Measurements from ENCODE around the gene YIPF4. TPM values are rescaled to one million over a fixed set of nuclear protein-coding genes. Genes with fewer than 3 reads are reported as not detected.

Gene YIPF4
- total RNA-seq, 1 experiment from 2014 or later = 42.4 TPM

- no peaks in the 10 kb centered on the region for H3K4me1 ChIP-seq (replicated peaks; ENCODE audit: insufficient read depth)
- intact Hi-C loops (cut with micrococcal nuclease; ENCODE audit: unreplicated experiment) = no loop called here
- CTCF ChIA-PET = no interaction called here
- no peak for TF ChIP-seq CTCF (conservative IDR thresholded peaks at IDR 0.05)
- no peak for TF ChIP-seq EZH2 (IDR thresholded peaks at IDR 0.05; ENCODE audit: low read depth)
- H3K4me3 ChIP-seq = no peak within 1 kb of the TSS
- H3K79me2 ChIP-seq (ENCODE audit: low read depth) = no peaks in the 10 kb centered on the region
- 0 out of 2 replicates have a peak within 1 kb of the TSS, but pooled peaks have one; percentile 14 for H2AFZ ChIP-seq
- no peaks in the 10 kb centered on the region for H3K9me3 ChIP-seq (ENCODE audit: insufficient read depth, low read depth)
- H3K27ac ChIP-seq = no peak within 1 kb of the TSS
- no peaks in the 10 kb centered on the region for H3F3A ChIP-seq (ENCODE audit: insufficient read depth, low read depth)
- H4K20me1 ChIP-seq (ENCODE audit: insufficient read depth) = no peaks in the 10 kb centered on the region
- no TSS peak for BruUV-seq (replicated peaks)
- POLR2A ChIA-PET (ENCODE audit: unreplicated experiment) = no interaction called here
- H3K9me2 ChIP-seq (ENCODE audit: insufficient read depth) = no peaks in the 10 kb centered on the region
- H3K27me3 ChIP-seq (ENCODE audit: insufficient read depth, low read depth) = no peaks in the 10 kb centered on the region
- H3K4me2 ChIP-seq = no peak within 1 kb of the TSS
- no peak for DNase-seq
- H3K36me3 ChIP-seq (ENCODE audit: low read depth) = no peaks in the 10 kb centered on the region
Measured at GRCh38 chr2:32264422-32265105, 13.1 kb upstream of the YIPF4 start, which contains the start of gene NLRC4. NLRC4 (minus strand) TSS chr2:32264886; CDS start chr2:32256775, 8,111 bp downstream.

- CTCF ChIA-PET = no interaction called here
- intact Hi-C loops (cut with micrococcal nuclease; ENCODE audit: unreplicated experiment) = no loop called here
- no peak overlapping the region for H2AFZ ChIP-seq
- H3F3A ChIP-seq (ENCODE audit: insufficient read depth, low read depth) = no peaks in the 10 kb centered on the region
- no peaks in the 10 kb centered on the region for H4K20me1 ChIP-seq (ENCODE audit: insufficient read depth)
- H3K9me2 ChIP-seq (ENCODE audit: insufficient read depth) = no peaks in the 10 kb centered on the region
- no TSS peak for BruUV-seq (replicated peaks)
- TF ChIP-seq CTCF (conservative IDR thresholded peaks at IDR 0.05) = no peak
- no peak for TF ChIP-seq EZH2 (IDR thresholded peaks at IDR 0.05; ENCODE audit: low read depth)
- no peak overlapping the region for H3K4me3 ChIP-seq
- no peak overlapping the region for H3K27ac ChIP-seq
- POLR2A ChIA-PET (ENCODE audit: unreplicated experiment) = no interaction called here
- DNase-seq = no peak
- no peaks in the 10 kb centered on the region for H3K4me1 ChIP-seq (replicated peaks; ENCODE audit: insufficient read depth)
- no peaks in the 10 kb centered on the region for H3K79me2 ChIP-seq (ENCODE audit: low read depth)
- no peaks in the 10 kb centered on the region for H3K36me3 ChIP-seq (ENCODE audit: low read depth)
- no peaks in the 10 kb centered on the region for H3K9me3 ChIP-seq (ENCODE audit: insufficient read depth, low read depth)
- no peaks in the 10 kb centered on the region for H3K27me3 ChIP-seq (ENCODE audit: insufficient read depth, low read depth)
- no peak overlapping the region for H3K4me2 ChIP-seq
Measured at GRCh38 chr2:32271063-32271462, 6.6 kb upstream of the YIPF4 start.

GRCh38 chr2:32272279-32272678 is 5.4 kb upstream of the YIPF4 start:
- ChIA-PET POLR2A (ENCODE audit: unreplicated experiment) (no interaction called here), CTCF (no interaction called here)
- TF ChIP-seq EZH2 (IDR thresholded peaks at IDR 0.05; ENCODE audit: low read depth) (no peak), CTCF (conservative IDR thresholded peaks at IDR 0.05) (no peak)
- no peak overlapping the region for H3K4me2 ChIP-seq
- H3K36me3 ChIP-seq (ENCODE audit: low read depth) = no peaks in the 10 kb centered on the region
- no peak for DNase-seq
- peak overlapping the region; percentile 25; the same call in 1 of the 2 replicates for H2AFZ ChIP-seq
- BruUV-seq (replicated peaks) = no TSS peak
- no peak overlapping the region for H3K4me3 ChIP-seq
- H3K4me1 ChIP-seq (replicated peaks; ENCODE audit: insufficient read depth) = peaks cover 6% of the 10 kb centered on the region
- no peaks in the 10 kb centered on the region for H3K27me3 ChIP-seq (ENCODE audit: insufficient read depth, low read depth)
- no peaks in the 10 kb centered on the region for H4K20me1 ChIP-seq (ENCODE audit: insufficient read depth)
- intact Hi-C loops (cut with micrococcal nuclease; ENCODE audit: unreplicated experiment) = no loop called here
- H3K9me2 ChIP-seq (ENCODE audit: insufficient read depth) = no peaks in the 10 kb centered on the region
- no peaks in the 10 kb centered on the region for H3F3A ChIP-seq (ENCODE audit: insufficient read depth, low read depth)
- H3K9me3 ChIP-seq (ENCODE audit: insufficient read depth, low read depth) = no peaks in the 10 kb centered on the region
- no peaks in the 10 kb centered on the region for H3K79me2 ChIP-seq (ENCODE audit: low read depth)
- H3K27ac ChIP-seq = no peak overlapping the region

Data from PC-9 (cell line).